ENCODE results near the gene SMIM10L2A. TPM values are rescaled to one million over a fixed set of nuclear protein-coding genes. Genes with fewer than 3 reads are reported as not detected.

Gene SMIM10L2A
- total and polyA plus RNA-seq, 2 experiments from 2014 or later, result 1.4 to 5.6 TPM

DNA sequence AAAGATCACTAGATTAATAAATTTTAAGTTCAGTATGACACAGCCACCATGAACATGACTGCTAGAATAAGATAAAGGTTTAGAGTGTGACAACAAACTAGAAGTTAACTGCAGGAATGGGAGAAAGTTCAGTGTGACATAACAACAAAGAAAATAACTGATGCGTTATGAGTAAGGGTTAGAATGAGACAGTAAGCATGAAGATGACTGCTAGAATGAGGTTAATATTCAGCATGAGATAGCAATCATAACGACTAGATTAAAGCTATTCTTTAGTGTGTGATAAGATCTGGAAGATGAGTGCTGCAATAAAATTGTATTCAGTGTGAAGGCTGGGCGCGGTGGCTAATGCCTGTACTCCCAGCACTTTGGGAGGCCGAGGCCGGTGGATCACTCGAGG is 48.4 kb upstream of the SMIM10L2A start:
- Mint-ChIP-seq H3K27ac (no peak overlapping the region), H3K36me3 (ENCODE audit: low read depth) (no peaks in the 10 kb centered on the region), H3K4me3 (no peak overlapping the region), H3K27me3 (ENCODE audit: insufficient read depth, low read depth, poor library complexity) (no peaks in the 10 kb centered on the region), H3K9me3 (peaks cover 2% of the 10 kb centered on the region; the same call in 2 of the 3 replicates), H3K4me1 (no peaks in the 10 kb centered on the region)
- ATAC-seq (no peak), DNase-seq (ENCODE audit: low spot score) (no peak)
- no peaks in the 10 kb centered on the region for H3K4me1 ChIP-seq (ENCODE audit: insufficient read depth)
- no peak overlapping the region for H2AFZ ChIP-seq
- no peak overlapping the region for H3K27ac ChIP-seq (ENCODE audit: low read depth)
- H3F3A ChIP-seq (replicated peaks; ENCODE audit: low read depth), result no peaks in the 10 kb centered on the region
- no peaks in the 10 kb centered on the region for H4K20me1 ChIP-seq (replicated peaks; ENCODE audit: insufficient read depth)
- no peaks in the 10 kb centered on the region for H3K9me2 ChIP-seq (ENCODE audit: insufficient read depth)
- TF ChIP-seq, protein P1, sequence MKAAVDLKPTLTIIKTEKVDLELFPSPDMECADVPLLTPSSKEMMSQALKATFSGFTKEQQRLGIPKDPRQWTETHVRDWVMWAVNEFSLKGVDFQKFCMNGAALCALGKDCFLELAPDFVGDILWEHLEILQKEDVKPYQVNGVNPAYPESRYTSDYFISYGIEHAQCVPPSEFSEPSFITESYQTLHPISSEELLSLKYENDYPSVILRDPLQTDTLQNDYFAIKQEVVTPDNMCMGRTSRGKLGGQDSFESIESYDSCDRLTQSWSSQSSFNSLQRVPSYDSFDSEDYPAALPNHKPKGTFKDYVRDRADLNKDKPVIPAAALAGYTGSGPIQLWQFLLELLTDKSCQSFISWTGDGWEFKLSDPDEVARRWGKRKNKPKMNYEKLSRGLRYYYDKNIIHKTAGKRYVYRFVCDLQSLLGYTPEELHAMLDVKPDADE (IDR thresholded peaks at IDR 0.05), result no peak
- TF ChIP-seq ZNF114 (CRISPR knock-in tag; IDR thresholded peaks at IDR 0.05) (no peak), POLR2AphosphoS5 (IDR thresholded peaks at IDR 0.05; ENCODE audit: low read depth) (no peak), ZNF331 (CRISPR knock-in tag; IDR thresholded peaks at IDR 0.05; ENCODE audit: low read depth) (no peak), JUNB (IDR thresholded peaks at IDR 0.05; ENCODE audit: unreplicated experiment) (no peak), EZH2phosphoT487 (IDR thresholded peaks at IDR 0.05; ENCODE audit: unreplicated experiment) (no peak), EZH2 (IDR thresholded peaks at IDR 0.05; ENCODE audit: low read depth, unreplicated experiment) (no peak), STAT1 (IDR thresholded peaks at IDR 0.05; ENCODE audit: unreplicated experiment) (no peak), NANOG (IDR thresholded peaks at IDR 0.05; ENCODE audit: borderline replicate concordance) (no peak)
- TF ChIP-seq, protein P2, sequence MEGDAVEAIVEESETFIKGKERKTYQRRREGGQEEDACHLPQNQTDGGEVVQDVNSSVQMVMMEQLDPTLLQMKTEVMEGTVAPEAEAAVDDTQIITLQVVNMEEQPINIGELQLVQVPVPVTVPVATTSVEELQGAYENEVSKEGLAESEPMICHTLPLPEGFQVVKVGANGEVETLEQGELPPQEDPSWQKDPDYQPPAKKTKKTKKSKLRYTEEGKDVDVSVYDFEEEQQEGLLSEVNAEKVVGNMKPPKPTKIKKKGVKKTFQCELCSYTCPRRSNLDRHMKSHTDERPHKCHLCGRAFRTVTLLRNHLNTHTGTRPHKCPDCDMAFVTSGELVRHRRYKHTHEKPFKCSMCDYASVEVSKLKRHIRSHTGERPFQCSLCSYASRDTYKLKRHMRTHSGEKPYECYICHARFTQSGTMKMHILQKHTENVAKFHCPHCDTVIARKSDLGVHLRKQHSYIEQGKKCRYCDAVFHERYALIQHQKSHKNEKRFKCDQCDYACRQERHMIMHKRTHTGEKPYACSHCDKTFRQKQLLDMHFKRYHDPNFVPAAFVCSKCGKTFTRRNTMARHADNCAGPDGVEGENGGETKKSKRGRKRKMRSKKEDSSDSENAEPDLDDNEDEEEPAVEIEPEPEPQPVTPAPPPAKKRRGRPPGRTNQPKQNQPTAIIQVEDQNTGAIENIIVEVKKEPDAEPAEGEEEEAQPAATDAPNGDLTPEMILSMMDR (conservative IDR thresholded peaks at IDR 0.05; ENCODE audit: low read depth in 2 of 2), result no peak
- TF ChIP-seq, protein P3, sequence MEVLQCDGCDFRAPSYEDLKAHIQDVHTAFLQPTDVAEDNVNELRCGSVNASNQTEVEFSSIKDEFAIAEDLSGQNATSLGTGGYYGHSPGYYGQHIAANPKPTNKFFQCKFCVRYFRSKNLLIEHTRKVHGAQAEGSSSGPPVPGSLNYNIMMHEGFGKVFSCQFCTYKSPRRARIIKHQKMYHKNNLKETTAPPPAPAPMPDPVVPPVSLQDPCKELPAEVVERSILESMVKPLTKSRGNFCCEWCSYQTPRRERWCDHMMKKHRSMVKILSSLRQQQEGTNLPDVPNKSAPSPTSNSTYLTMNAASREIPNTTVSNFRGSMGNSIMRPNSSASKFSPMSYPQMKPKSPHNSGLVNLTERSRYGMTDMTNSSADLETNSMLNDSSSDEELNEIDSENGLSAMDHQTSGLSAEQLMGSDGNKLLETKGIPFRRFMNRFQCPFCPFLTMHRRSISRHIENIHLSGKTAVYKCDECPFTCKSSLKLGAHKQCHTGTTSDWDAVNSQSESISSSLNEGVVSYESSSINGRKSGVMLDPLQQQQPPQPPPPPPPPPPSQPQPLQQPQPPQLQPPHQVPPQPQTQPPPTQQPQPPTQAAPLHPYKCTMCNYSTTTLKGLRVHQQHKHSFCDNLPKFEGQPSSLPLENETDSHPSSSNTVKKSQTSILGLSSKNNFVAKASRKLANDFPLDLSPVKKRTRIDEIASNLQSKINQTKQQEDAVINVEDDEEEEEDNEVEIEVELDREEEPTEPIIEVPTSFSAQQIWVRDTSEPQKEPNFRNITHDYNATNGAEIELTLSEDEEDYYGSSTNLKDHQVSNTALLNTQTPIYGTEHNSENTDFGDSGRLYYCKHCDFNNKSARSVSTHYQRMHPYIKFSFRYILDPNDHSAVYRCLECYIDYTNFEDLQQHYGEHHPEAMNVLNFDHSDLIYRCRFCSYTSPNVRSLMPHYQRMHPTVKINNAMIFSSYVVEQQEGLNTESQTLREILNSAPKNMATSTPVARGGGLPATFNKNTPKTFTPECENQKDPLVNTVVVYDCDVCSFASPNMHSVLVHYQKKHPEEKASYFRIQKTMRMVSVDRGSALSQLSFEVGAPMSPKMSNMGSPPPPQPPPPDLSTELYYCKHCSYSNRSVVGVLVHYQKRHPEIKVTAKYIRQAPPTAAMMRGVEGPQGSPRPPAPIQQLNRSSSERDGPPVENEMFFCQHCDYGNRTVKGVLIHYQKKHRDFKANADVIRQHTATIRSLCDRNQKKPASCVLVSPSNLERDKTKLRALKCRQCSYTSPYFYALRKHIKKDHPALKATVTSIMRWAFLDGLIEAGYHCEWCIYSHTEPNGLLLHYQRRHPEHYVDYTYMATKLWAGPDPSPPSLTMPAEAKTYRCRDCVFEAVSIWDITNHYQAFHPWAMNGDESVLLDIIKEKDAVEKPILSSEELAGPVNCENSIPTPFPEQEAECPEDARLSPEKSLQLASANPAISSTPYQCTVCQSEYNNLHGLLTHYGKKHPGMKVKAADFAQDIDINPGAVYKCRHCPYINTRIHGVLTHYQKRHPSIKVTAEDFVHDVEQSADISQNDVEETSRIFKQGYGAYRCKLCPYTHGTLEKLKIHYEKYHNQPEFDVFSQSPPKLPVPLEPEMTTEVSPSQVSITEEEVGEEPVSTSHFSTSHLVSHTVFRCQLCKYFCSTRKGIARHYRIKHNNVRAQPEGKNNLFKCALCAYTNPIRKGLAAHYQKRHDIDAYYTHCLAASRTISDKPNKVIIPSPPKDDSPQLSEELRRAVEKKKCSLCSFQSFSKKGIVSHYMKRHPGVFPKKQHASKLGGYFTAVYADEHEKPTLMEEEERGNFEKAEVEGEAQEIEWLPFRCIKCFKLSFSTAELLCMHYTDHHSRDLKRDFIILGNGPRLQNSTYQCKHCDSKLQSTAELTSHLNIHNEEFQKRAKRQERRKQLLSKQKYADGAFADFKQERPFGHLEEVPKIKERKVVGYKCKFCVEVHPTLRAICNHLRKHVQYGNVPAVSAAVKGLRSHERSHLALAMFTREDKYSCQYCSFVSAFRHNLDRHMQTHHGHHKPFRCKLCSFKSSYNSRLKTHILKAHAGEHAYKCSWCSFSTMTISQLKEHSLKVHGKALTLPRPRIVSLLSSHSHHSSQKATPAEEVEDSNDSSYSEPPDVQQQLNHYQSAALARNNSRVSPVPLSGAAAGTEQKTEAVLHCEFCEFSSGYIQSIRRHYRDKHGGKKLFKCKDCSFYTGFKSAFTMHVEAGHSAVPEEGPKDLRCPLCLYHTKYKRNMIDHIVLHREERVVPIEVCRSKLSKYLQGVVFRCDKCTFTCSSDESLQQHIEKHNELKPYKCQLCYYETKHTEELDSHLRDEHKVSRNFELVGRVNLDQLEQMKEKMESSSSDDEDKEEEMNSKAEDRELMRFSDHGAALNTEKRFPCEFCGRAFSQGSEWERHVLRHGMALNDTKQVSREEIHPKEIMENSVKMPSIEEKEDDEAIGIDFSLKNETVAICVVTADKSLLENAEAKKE (CRISPR knock-in tag; IDR thresholded peaks at IDR 0.05), result no peak
- no peak overlapping the region for H3K4me2 ChIP-seq
- no peaks in the 10 kb centered on the region for H3K79me2 ChIP-seq (replicated peaks; ENCODE audit: insufficient read depth)
- no peaks in the 10 kb centered on the region for H3K36me3 ChIP-seq (ENCODE audit: insufficient read depth)
- no peaks in the 10 kb centered on the region for H3K27me3 ChIP-seq (ENCODE audit: insufficient read depth)
- H3K4me3 ChIP-seq, result no peak overlapping the region

Data from GM23338 (cell line).